GM18873 (cell line): ENCODE results near the gene FMO4.
"Not testable (repeated sequence)": the region's sequence is repeated elsewhere in the genome, so short reads cannot be mapped to it uniquely, and the experiment has no call there.

Experiments
- ATAC-seq: cut with Tn5 transposase; IDR thresholded peaks from one replicate; pipeline ENCODE4 v1.9.1; 2021; ENCODE audit warnings: mild to moderate bottlenecking, moderate library complexity, moderate number of reproducible peaks; ENCODE audit not compliant: unreplicated experiment, low FRiP score

The FMO4 gene

GRCh38 chr1:171313835-171314320 lies at the start of gene FMO4:
FMO4 (plus strand) TSS chr1:171314183; CDS start chr1:171319826, 5,643 bp downstream.
- ATAC-seq = peak; percentile 99

- ATAC-seq = no peak
Measured at GRCh38 chr1:171265686-171266085, 48.3 kb upstream of the FMO4 start.

- no peak for ATAC-seq
Measured at GRCh38 chr1:171266930-171267329, 47.1 kb upstream of the FMO4 start.

- no peak for ATAC-seq
Measured at GRCh38 chr1:171267391-171267790, 46.6 kb upstream of the FMO4 start.

GRCh38 chr1:171270806-171271205 lies 43.2 kb upstream of the FMO4 start:
- no peak for ATAC-seq

- ATAC-seq = no peak
Measured at GRCh38 chr1:171277534-171277933, 36.4 kb upstream of the FMO4 start.

GRCh38 chr1:171279234-171279633 lies 34.7 kb upstream of the FMO4 start:
- ATAC-seq = no peak

- ATAC-seq = no peak
Measured at GRCh38 chr1:171279678-171280077, 34.3 kb upstream of the FMO4 start.

- no peak for ATAC-seq
Measured at GRCh38 chr1:171280599-171280998, 33.4 kb upstream of the FMO4 start.

- peak; percentile 58 for ATAC-seq
Measured at GRCh38 chr1:171286032-171286705, 27.8 kb upstream of the FMO4 start.

- ATAC-seq = no peak
Measured at GRCh38 chr1:171290621-171291020, 23.4 kb upstream of the FMO4 start.

GRCh38 chr1:171292799-171293198 lies 21.2 kb upstream of the FMO4 start:
- no peak for ATAC-seq

GRCh38 chr1:171295383-171295782 lies 18.6 kb upstream of the FMO4 start:
- not testable (repeated sequence) for ATAC-seq

- ATAC-seq = no peak
Measured at GRCh38 chr1:171295821-171296220, 18.2 kb upstream of the FMO4 start.

- no peak for ATAC-seq
Measured at GRCh38 chr1:171296897-171297296, 17.1 kb upstream of the FMO4 start.

GRCh38 chr1:171298696-171299095 lies 15.3 kb upstream of the FMO4 start:
- ATAC-seq = no peak

- no peak for ATAC-seq
Measured at GRCh38 chr1:171299342-171299741, 14.6 kb upstream of the FMO4 start.

- ATAC-seq = no peak
Measured at GRCh38 chr1:171300401-171300800, 13.6 kb upstream of the FMO4 start.

GRCh38 chr1:171310661-171311087 lies 3.3 kb upstream of the FMO4 start:
- no peak for ATAC-seq

- ATAC-seq = no peak
Measured at GRCh38 chr1:171311771-171312558, 2.0 kb upstream of the FMO4 start.

GRCh38 chr1:171313319-171313834 lies 606 bp upstream of the FMO4 start:
- ATAC-seq = peak; percentile 58
